Measurements from ENCODE around the gene IGSF21.

The IGSF21 gene

GRCh38 chr1:18299441-18300338, 192.1 kb downstream of the IGSF21 start:
- no peak for DNase-seq (ENCODE audit: low spot score)

- DNase-seq (ENCODE audit: low spot score): no peak
Measured at GRCh38 chr1:18300376-18300775, 192.8 kb downstream of the IGSF21 start.

GRCh38 chr1:18302788-18303413, 195.3 kb downstream of the IGSF21 start:
- no peak for DNase-seq (ENCODE audit: low spot score)

GRCh38 chr1:18304151-18304869, 196.7 kb downstream of the IGSF21 start:
- DNase-seq (ENCODE audit: low spot score): no peak

- no peak for DNase-seq (ENCODE audit: low spot score)
Measured at GRCh38 chr1:18305182-18305795, 197.7 kb downstream of the IGSF21 start.

- DNase-seq (ENCODE audit: low spot score): no peak
Measured at GRCh38 chr1:18307329-18307898, 199.8 kb downstream of the IGSF21 start.

GRCh38 chr1:18309552-18310155, 202.1 kb downstream of the IGSF21 start:
- no peak for DNase-seq (ENCODE audit: low spot score)

GRCh38 chr1:18312961-18313360, 205.4 kb downstream of the IGSF21 start:
- DNase-seq (ENCODE audit: low spot score): no peak

GRCh38 chr1:18313523-18313922, 205.9 kb downstream of the IGSF21 start:
- no peak for DNase-seq (ENCODE audit: low spot score)

GRCh38 chr1:18314399-18314798, 206.8 kb downstream of the IGSF21 start:
- DNase-seq (ENCODE audit: low spot score): no peak

- DNase-seq (ENCODE audit: low spot score): no peak
Measured at GRCh38 chr1:18315449-18315848, 207.9 kb downstream of the IGSF21 start.

GRCh38 chr1:18316764-18317163, 209.2 kb downstream of the IGSF21 start:
- DNase-seq (ENCODE audit: low spot score): no peak

GRCh38 chr1:18319099-18319498, 211.5 kb downstream of the IGSF21 start:
- DNase-seq (ENCODE audit: low spot score): no peak

GRCh38 chr1:18320051-18320450, 212.5 kb downstream of the IGSF21 start:
- no peak for DNase-seq (ENCODE audit: low spot score)

- DNase-seq (ENCODE audit: low spot score): no peak
Measured at GRCh38 chr1:18322368-18323032, 214.9 kb downstream of the IGSF21 start.

- no peak for DNase-seq (ENCODE audit: low spot score)
Measured at GRCh38 chr1:18323259-18323658, 215.7 kb downstream of the IGSF21 start.

- DNase-seq (ENCODE audit: low spot score): no peak
Measured at GRCh38 chr1:18324246-18324645, 216.6 kb downstream of the IGSF21 start.

- no peak for DNase-seq (ENCODE audit: low spot score)
Measured at GRCh38 chr1:18325136-18325535, 217.5 kb downstream of the IGSF21 start.

- DNase-seq (ENCODE audit: low spot score): no peak
Measured at GRCh38 chr1:18326211-18326897, 218.8 kb downstream of the IGSF21 start.

GRCh38 chr1:18327650-18328049, 220.1 kb downstream of the IGSF21 start:
- no peak for DNase-seq (ENCODE audit: low spot score)

Data from globus pallidus (tissue), 1 donor.